SK-N-MC (cell line): ENCODE results near the gene DAZAP2.

Experiments
- EZH2 ChIP-seq: fragments of 200-600 bp; sonication (generic); IDR thresholded peaks from one replicate; pipeline ENCODE4 v1.6.1; 2017; ENCODE audit warnings: antibody characterized with exemption
- POLR2AphosphoS5 ChIP-seq: IDR thresholded peaks from 2 replicates; pipeline ENCODE4 v1.6.1; 2012; ENCODE audit warnings: mild to moderate bottlenecking, low read depth, low read length, borderline replicate concordance

DNA sequence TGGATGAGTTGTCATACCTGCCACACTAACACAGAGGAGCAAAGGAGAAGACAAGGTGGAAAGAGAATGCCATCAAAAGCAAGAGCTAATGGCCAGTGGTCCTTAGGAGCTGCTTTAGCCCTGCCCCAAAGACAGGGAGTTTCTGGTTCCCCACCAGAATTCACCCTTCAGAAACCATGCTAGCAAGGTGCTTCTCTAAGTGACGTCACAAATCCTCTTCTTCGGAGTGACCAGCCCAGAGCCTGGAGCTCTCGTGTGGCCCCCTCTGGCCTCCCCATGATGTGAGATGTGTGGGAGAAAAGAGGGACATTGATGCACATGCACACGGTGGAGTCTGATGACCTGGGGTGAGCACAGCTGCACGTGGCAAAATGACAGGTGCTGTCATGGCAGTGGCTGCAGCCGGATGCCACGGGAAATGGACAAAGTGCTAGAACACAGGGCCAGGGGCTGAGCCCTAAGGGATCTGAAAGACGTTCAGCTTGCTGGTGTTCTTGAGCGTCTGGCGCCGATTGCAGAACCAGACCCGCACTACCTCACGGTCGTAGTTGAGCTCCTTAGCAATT is 48.8 kb upstream of the DAZAP2 start:
- TF ChIP-seq POLR2AphosphoS5, result no peak
- TF ChIP-seq EZH2, result no peak
